Measurements from ENCODE around the gene WDR19. TPM values are rescaled to one million over a fixed set of nuclear protein-coding genes. Genes with fewer than 3 reads are reported as not detected.

The WDR19 gene
- total and polyA plus RNA-seq, 2 of the 4 experiments (the other 2 are of a cell fraction), result 16.0 to 22.6 TPM

DNA sequence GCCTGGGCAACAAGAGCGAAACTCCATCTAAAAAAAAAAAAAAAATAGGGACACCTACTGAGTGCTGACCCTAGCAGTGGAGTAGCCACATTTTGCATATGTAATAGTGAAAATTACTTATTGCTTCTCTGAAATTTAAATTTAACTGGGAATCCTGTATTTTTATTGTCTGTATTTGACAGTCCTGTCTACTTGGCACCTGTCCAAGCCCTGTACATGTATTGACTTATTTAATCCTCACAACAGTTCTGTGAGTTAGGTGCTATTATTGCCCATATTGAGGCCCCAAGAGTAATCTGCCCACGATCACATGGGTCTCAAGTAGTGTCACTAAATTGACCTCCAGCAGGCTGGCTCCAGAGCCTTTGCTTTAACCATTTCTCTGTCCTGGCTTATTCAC lies 81.6 kb downstream of the WDR19 start:
- no peak overlapping the region for H3K4me2 ChIP-seq (ENCODE audit: low read depth, low read length)
- H3K14ac ChIP-seq (replicated peaks; ENCODE audit: low read depth, low read length), result no peak overlapping the region
- no peak overlapping the region for H2BK120ac ChIP-seq (ENCODE audit: low read depth, low read length)
- no peak overlapping the region for H4K8ac ChIP-seq (ENCODE audit: low read depth in 2 of 2, low read length in 2 of 2)
- no peak overlapping the region for H3K4me3 ChIP-seq (ENCODE audit: insufficient read depth, low read depth, low read length)
- no peaks in the 10 kb centered on the region for H4K20me1 ChIP-seq (ENCODE audit: insufficient read depth, low read length)
- H2AK9ac ChIP-seq (replicated peaks; ENCODE audit: low read depth, low read length, poor library complexity), result peak overlapping the region; percentile 31
- no peak overlapping the region for H3K27ac ChIP-seq (ENCODE audit: insufficient read depth, low read length)
- no peak overlapping the region for H3K9ac ChIP-seq (ENCODE audit: low read depth, low read length)
- H3K4me1 ChIP-seq (ENCODE audit: control insufficient read depth, insufficient read depth, low read length), result no peaks in the 10 kb centered on the region
- no peak overlapping the region for H2BK5ac ChIP-seq (ENCODE audit: low read depth, low read length, poor library complexity, severe bottlenecking)
- H3K36me3 ChIP-seq (ENCODE audit: control insufficient read depth, insufficient read depth, low read length), result peaks cover 3% of the 10 kb centered on the region; the same call in 1 of the 2 replicates
- no peak overlapping the region for H2AFZ ChIP-seq (replicated peaks; ENCODE audit: low read length, poor library complexity)
- H3K18ac ChIP-seq (ENCODE audit: low read depth, low read length), result no peak overlapping the region
- no TSS peak for BruUV-seq (replicated peaks)
- no peak overlapping the region for H2AK5ac ChIP-seq (ENCODE audit: low read depth, low read length)
- no peak overlapping the region for H3K4ac ChIP-seq (ENCODE audit: low read depth, low read length)
- no peaks in the 10 kb centered on the region for H3K9me1 ChIP-seq (ENCODE audit: insufficient read depth, low read length)
- dilution Hi-C loops (cut with HindIII; ENCODE audit: low sequenced_read_pairs, unreplicated experiment), result no loop called here
- no peak overlapping the region for H3K56ac ChIP-seq (ENCODE audit: extremely low read depth, insufficient read depth, low read length)
- no peak overlapping the region for H3K23ac ChIP-seq (ENCODE audit: low read depth, low read length)
- WGBS, 2 experiments (ENCODE audit: extremely low coverage in 2 of 2, insufficient read length in 1 of 2), result 100% methylated on average over 1 of the region's 2 CpGs; no CpG with 5 or more reads in 1 of the 2 experiments
- no peak overlapping the region for H2BK15ac ChIP-seq (ENCODE audit: low read depth, low read length)
- H4K91ac ChIP-seq (ENCODE audit: insufficient read depth, low read depth, low read length), result no peak overlapping the region
- no peak overlapping the region for H4K5ac ChIP-seq (ENCODE audit: low read depth, low read length)
- H3K9me3 ChIP-seq (ENCODE audit: control insufficient read depth, insufficient read depth, low read length), result no peaks in the 10 kb centered on the region
- no peaks in the 10 kb centered on the region for H3K27me3 ChIP-seq (ENCODE audit: control insufficient read depth, insufficient read depth, low read length)
- intact Hi-C loops (cut with micrococcal nuclease), result no loop called here
- TF ChIP-seq, protein P1, sequence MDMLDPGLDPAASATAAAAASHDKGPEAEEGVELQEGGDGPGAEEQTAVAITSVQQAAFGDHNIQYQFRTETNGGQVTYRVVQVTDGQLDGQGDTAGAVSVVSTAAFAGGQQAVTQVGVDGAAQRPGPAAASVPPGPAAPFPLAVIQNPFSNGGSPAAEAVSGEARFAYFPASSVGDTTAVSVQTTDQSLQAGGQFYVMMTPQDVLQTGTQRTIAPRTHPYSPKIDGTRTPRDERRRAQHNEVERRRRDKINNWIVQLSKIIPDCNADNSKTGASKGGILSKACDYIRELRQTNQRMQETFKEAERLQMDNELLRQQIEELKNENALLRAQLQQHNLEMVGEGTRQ (IDR thresholded peaks at IDR 0.05; ENCODE audit: low read depth, low read length), result no peak
- no peak for TF ChIP-seq SMC3 (IDR thresholded peaks at IDR 0.05; ENCODE audit: low read depth, low read length)
- TF ChIP-seq POLR2A (IDR thresholded peaks at IDR 0.05; ENCODE audit: low read depth, low read length), result no peak
- no peak for TF ChIP-seq MXI1 (IDR thresholded peaks at IDR 0.05; ENCODE audit: borderline replicate concordance, low read depth, low read length)
- TF ChIP-seq NFE2L2 (IDR thresholded peaks at IDR 0.05; ENCODE audit: low read depth, low read length), result no peak
- no peak for TF ChIP-seq FOS (IDR thresholded peaks at IDR 0.05; ENCODE audit: low read depth, low read length)
- TF ChIP-seq, protein P2, sequence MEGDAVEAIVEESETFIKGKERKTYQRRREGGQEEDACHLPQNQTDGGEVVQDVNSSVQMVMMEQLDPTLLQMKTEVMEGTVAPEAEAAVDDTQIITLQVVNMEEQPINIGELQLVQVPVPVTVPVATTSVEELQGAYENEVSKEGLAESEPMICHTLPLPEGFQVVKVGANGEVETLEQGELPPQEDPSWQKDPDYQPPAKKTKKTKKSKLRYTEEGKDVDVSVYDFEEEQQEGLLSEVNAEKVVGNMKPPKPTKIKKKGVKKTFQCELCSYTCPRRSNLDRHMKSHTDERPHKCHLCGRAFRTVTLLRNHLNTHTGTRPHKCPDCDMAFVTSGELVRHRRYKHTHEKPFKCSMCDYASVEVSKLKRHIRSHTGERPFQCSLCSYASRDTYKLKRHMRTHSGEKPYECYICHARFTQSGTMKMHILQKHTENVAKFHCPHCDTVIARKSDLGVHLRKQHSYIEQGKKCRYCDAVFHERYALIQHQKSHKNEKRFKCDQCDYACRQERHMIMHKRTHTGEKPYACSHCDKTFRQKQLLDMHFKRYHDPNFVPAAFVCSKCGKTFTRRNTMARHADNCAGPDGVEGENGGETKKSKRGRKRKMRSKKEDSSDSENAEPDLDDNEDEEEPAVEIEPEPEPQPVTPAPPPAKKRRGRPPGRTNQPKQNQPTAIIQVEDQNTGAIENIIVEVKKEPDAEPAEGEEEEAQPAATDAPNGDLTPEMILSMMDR (conservative IDR thresholded peaks at IDR 0.05; ENCODE audit: low read depth, low read length), result no peak
- no peak for TF ChIP-seq BHLHE40 (IDR thresholded peaks at IDR 0.05; ENCODE audit: low read depth, low read length)
- TF ChIP-seq, protein P3, sequence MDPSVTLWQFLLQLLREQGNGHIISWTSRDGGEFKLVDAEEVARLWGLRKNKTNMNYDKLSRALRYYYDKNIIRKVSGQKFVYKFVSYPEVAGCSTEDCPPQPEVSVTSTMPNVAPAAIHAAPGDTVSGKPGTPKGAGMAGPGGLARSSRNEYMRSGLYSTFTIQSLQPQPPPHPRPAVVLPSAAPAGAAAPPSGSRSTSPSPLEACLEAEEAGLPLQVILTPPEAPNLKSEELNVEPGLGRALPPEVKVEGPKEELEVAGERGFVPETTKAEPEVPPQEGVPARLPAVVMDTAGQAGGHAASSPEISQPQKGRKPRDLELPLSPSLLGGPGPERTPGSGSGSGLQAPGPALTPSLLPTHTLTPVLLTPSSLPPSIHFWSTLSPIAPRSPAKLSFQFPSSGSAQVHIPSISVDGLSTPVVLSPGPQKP (IDR thresholded peaks at IDR 0.05; ENCODE audit: borderline replicate concordance, low read depth, low read length), result no peak
- no peak for TF ChIP-seq CEBPB (IDR thresholded peaks at IDR 0.05; ENCODE audit: low read depth, low read length)
- in situ Hi-C loops (cut with MboI; ENCODE audit: low sequenced_read_pairs), result no loop called here
- no peak for ATAC-seq (ENCODE audit: low read depth)
- ChIA-PET POLR2A (ENCODE audit: unreplicated experiment) (no interaction called here), CTCF (no interaction called here)
- H2BK20ac ChIP-seq (ENCODE audit: low read depth, low read length), result no peak overlapping the region
- H3K79me1 ChIP-seq (ENCODE audit: low read depth in 1 of 2, low read length in 2 of 2), result no peaks in the 10 kb centered on the region
- DNase-seq, result no peak

Measured in IMR-90 (cell line).